HG03378 (cell line): ENCODE data around the gene NAT16.
"Not testable (repeated sequence)": the region's sequence is repeated elsewhere in the genome, so short reads cannot be mapped to it uniquely, and the experiment has no call there.

Experiments
- ATAC-seq: cut with Tn5 transposase; IDR thresholded peaks from one replicate; pipeline ENCODE4 v1.9.1; 2021; ENCODE audit warnings: mild to moderate bottlenecking, moderate library complexity; ENCODE audit not compliant: unreplicated experiment

The NAT16 gene

GRCh38 chr7:101202603-101202918 is 22.5 kb upstream of the NAT16 start:
- no peak for ATAC-seq

- no peak for ATAC-seq
Measured at GRCh38 chr7:101201695-101202602, 21.9 kb upstream of the NAT16 start.

DNA sequence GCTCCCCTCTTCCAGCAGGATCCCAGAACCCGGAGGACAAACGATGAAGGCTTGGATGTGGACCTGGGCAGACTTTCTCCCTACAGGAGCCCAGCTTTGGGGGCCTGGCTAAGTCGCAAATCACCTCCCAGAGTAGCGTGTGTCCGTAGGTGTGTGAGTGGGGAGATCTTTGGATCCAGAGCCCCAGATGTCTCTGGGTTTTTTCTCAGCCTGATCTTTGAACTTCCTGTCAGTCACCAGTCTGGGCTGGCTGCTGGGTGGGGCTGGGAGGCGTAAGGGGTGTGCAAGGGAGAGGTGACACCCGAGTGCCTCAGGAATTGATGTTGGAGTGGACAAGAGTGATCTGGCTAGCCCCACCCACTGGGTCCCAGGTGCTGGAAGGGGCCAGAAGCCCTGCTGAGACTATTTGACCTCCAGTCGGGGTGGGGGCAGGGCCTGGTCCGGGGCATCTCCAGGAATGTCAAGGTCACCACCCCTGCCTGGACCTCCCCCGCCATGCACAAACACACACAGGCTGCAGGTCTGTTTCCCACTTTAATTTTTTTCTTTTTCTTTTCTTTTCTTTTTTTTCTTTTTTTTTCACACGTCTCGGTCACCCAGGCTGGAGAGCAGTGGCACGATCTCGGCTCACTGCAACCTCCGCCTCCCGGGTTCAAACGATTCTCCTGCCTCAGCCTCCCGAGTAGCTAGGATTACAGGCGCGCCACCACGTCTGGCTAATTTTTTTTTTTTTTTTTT is 20.9 kb upstream of the NAT16 start, which contains the start of gene MOGAT3:
Gene MOGAT3, minus strand, starts transcription at position 175 of the 738 bp plus-strand sequence. CDS start 182 bp downstream, outside the sequence.
- no peak for ATAC-seq

DNA sequence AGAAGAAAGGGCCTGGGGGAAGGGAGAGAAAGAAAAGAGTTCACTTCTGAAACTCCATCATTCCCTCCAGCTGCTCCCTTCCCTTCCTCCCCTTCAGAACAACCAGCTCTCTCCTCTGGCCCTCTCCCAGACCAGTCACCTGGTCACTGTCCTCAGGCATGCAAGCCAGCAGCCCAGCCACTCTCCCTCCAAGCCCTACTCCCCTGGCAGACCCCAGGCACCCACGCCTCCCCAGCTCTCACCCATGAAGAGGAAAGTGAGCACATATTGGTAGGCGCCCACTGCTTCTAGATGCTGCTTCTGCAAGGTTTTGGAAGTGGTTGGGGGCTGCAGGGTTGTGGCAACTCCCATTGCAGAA is 20.4 kb upstream of the NAT16 start:
- ATAC-seq, result no peak

DNA sequence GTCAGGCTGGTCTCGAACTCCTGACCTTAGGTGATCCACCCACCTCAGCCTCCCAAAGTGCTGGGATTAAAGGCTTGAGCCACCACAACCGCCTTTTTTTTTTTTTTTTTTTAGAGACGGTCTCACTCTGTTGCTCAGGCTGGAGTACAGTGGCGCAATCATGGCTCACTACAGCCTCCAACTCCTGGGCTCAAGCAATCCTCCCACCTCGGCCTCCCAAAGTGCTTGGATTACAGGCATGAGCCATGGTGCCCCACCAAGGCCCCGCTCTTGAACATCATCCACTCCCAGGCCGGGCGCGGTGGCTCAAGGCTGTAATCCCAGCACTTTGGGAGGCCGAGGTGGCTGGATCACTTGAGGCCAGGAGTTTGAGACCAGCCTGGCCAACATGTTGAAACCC is 19.4 kb upstream of the NAT16 start:
- not testable (repeated sequence) for ATAC-seq

DNA sequence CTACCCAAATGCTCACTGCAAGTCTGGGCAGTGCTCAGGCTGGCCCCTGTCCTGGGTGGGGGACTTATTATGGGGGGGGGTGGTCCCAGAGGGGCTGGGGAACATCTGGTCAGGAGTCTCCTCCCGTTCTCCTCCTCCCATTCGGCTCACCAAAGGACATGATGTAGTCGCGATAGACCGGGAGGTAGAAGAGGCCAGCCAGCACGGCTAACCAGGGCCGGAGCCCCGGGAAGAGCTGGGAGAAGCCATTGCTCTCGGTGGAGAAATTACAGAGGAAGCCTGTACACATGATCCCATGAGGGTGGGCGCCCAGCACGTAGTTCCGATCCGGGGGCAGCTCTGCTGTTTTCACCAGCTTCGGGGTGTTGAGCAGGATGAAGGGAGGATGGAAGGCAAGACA is 18.4 kb upstream of the NAT16 start:
- no peak for ATAC-seq

DNA sequence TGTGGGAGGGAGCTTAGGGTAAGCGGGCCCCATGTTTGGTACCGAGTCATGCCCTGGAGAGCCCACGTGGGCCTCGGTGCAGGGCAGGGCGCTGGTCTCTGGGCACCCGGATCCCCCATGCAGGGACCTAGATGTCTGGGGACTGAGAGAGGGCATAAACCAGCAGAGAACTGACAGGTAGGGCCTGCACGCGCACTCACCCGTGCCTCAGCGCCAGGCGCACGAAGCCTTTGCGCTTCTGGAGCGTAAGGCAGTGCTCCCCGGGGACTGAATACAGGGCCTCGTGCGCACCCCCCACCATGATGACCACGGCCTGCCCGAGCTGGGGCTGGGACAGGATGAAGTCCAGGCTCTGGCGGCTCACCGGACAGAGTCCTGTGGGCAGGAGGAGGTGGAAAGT is 17.9 kb upstream of the NAT16 start:
- ATAC-seq, result no peak

DNA sequence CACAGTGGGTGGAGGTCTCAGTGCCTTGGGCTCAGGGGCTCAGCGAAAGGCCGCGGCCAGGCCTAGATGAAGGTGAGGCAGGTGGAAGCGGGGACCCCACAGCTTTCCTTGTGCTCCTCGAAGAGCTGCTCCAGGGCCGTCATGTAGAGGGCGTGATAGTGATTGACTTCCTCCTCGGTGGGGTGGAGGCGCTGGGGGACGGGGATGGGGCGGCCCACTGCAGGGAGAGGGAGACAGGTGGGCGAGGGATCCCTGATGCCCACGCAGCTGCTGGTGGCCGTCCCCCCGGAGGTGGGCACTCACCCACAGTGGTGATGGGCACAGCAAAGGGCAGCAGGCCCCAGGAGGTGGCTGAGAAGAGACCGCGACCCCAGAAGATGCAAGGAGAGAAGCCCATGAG is 15.8 kb upstream of the NAT16 start:
- no peak for ATAC-seq

- no peak for ATAC-seq
Measured at GRCh38 chr7:101189109-101189508, 9.0 kb upstream of the NAT16 start.

- no peak for ATAC-seq
Measured at GRCh38 chr7:101186844-101187428, 6.8 kb upstream of the NAT16 start.

- no peak for ATAC-seq
Measured at GRCh38 chr7:101186194-101186593, 6.1 kb upstream of the NAT16 start.

GRCh38 chr7:101185258-101185839 is 5.3 kb upstream of the NAT16 start:
- ATAC-seq, result no peak

DNA sequence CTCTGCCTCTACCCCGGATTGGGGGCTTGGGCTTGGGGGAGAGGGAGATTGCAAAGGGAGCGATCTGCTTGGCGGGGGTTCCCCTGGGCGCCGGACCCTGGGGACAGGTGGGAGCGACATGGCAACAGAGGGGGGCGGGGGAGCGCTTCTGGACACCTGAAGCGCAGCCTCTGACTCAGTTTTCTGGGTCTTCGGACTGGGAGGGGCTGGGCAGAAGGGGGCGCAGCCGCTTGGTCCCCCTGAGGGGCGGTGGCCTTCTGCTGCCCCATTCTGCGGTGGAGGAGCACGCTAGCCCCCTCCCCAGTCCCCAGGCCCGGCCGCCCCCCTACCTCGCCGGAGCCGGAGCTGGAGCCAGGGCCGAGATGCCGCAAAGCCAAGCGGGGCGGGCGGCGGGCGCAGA is 380 bp downstream of the NAT16 start:
- ATAC-seq, result no peak

DNA sequence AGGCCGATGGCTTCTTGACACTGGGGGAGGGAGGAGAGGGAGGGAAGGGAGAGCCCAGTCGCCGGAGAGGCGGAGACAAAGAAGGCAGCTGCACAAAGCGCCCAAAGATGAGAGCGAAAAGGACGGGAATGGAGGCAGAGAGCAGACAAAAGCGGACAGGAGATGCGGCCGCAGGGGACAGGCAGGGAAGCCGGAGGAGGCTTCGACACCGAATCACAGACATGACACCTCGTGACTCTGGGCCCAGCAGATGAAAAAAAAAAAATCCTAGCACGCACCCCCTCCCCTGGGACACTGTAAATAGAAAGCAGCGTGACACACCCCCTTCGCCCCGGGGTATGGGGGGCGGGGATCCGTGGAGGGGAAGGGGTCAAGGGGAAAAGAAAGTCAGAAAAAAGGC is 976 bp downstream of the NAT16 start:
- ATAC-seq, result no peak

GRCh38 chr7:101177644-101178043 is 2.4 kb downstream of the NAT16 start:
- no peak for ATAC-seq

DNA sequence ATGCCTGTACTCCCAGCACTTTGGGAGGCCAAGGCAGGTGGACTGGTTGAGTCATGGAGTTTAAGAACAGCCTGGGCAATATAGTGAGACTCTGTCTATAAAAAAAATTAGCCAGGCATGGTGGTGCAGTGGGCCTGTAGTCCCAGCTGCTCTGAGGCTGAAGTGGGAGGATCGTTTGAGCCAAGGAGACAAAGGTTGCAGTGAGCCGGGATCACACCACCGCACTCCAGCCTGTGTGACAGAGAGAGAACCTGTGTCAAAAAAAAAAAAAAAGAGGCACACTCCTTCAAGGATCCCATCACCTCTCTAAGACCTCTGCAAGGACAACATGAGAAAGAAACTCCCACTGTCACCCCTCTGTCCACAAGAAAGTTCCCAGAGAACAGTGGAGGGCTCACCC is 4.4 kb downstream of the NAT16 start:
- ATAC-seq, result no peak

- ATAC-seq, result no peak
Measured at GRCh38 chr7:101174322-101174854, 5.7 kb downstream of the NAT16 start.

- no peak for ATAC-seq
Measured at GRCh38 chr7:101173752-101174244, 6.3 kb downstream of the NAT16 start.

DNA sequence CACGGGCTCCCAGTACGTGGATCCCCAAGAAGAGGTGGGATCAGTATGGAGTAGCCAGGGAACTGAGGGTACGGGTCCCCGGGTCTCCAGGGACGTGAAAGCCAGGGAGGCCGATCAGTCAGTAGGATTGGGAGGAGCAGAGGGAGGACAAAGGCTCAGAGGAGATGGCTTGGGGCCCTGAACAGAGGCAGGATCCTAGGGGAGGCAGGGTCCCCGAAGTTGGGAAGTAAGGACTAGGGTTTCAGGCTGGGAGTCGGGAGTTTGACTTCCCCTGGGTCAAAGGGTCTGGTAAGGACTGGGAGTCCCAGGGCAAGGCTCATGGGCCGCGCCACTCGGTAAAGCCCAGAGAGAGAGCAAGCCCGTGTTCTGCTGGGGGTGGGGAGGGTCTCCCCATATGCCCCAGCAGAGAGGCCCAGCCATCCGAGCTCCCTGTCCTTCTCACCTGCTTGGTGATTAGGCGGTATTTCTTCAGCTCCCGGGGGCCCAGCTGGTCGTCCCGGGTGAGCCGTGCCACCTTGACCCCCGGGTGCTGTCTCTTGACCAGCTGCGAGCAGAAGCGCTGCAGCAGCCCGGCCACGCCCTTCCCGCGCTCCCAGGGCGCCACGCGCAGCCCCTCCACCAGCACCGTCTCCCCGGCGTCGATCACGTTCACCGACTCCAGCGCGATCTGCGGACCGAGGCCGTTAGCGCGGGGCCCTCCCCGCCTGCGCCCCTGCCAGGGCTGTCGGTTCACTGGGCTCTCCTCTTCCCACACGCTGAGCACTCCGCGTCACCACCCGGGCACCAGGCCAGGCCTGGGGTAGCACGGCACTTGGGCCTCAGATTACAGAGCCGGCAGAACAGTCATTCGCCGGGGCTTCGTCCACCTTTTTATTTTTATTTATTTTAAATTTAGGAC is 7.0 kb downstream of the NAT16 start:
- no peak for ATAC-seq
